ENCODE results near the gene LENEP. TPM values are rescaled to one million over a fixed set of nuclear protein-coding genes. Genes with fewer than 3 reads are reported as not detected.

Gene LENEP
- total and polyA plus RNA-seq, 2 of the 8 experiments (the other 6 are each of a cell fraction or from before 2014, with no cell fraction given) = 1.3 TPM; not detected in 1

DNA sequence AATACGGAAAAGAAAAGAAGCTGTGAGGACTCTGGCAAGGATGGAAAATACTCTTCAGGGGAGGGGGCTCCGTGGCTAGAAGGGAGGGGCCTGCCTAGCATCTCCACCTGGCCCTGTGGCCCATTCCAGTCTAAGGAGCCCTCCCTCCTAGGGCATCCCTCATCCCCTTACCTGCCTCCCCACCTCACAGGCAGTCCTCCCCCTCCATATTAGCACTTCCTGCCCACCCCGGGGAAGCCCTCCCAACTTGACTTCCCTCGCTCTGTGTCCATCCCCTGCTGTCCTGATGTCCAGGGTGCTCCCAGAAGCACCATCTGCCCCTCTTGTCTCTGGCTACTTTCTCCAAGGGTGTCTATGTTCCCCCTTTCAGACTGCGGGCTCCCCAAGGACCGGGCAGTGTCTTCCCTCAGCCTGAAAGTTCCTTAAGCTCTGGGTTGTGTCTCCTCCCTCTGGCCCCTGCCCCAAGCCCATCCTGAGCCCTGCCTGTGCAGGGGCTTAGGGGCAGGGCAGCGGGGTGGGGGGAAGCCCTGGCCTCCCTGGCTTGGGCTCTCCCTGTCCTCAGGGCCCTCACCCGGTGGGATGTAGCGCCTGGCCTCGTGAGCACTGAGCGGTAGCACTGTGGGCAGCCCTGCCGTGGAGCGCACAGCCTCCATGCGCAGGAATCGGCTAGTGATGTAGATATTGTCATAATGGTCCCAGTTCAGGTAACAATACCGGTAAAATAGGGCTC lies 36.3 kb downstream of the LENEP start:
- no peak overlapping the region for H2BK5ac ChIP-seq (ENCODE audit: low read depth, low read length)
- no peak overlapping the region for H3K4me2 ChIP-seq (ENCODE audit: insufficient read depth in 1 of 2, low read depth in 2 of 2, low read length in 2 of 2)
- H3K9ac ChIP-seq (replicated peaks in 1 of 4; ENCODE audit: extremely low read depth in 1 of 4, low read depth in 3 of 4, low read length in 3 of 4) = no peak overlapping the region
- DNase-seq (ENCODE audit: low read depth in 1 of 2, low spot score in 2 of 2) = no peak
- H3K4me1 ChIP-seq (replicated peaks in 1 of 4; ENCODE audit: control insufficient read depth in 3 of 4, insufficient read depth in 4 of 4, low read length in 3 of 4) = peaks cover 0 to 5% (median 0%) of the 10 kb centered on the region in 4 experiments; a peak in 2 of 7 replicates
- no peak overlapping the region for H3K23ac ChIP-seq (ENCODE audit: insufficient read length)
- H3K23me2 ChIP-seq (ENCODE audit: low read depth, low read length) = no peaks in the 10 kb centered on the region
- H4K5ac ChIP-seq (ENCODE audit: insufficient read length, low read depth, low read length) = no peak overlapping the region
- H3K79me2 ChIP-seq (ENCODE audit: control insufficient read depth in 1 of 2, insufficient read depth in 2 of 2, low read length in 2 of 2) = no peaks in the 10 kb centered on the region
- TF ChIP-seq SIX5 (IDR thresholded peaks at IDR 0.05; ENCODE audit: low read depth, low read length) = no peak
- no peak for TF ChIP-seq CHD1 (IDR thresholded peaks at IDR 0.05; ENCODE audit: low read depth, low read length)
- no peak for TF ChIP-seq NANOG (IDR thresholded peaks at IDR 0.05; ENCODE audit: insufficient read depth, low read depth, low read length, poor library complexity, severe bottlenecking)
- no peak for TF ChIP-seq TEAD4 (IDR thresholded peaks at IDR 0.05; ENCODE audit: low read depth, low read length)
- no peak for TF ChIP-seq RAD21 (IDR thresholded peaks at IDR 0.05 in 1 of 2, conservative IDR thresholded peaks at IDR 0.05 in 1 of 2; ENCODE audit: low read depth in 2 of 2, low read length in 2 of 2)
- H2BK12ac ChIP-seq (ENCODE audit: low read depth, low read length) = no peak overlapping the region
- no peak overlapping the region for H2BK120ac ChIP-seq (replicated peaks; ENCODE audit: low read depth, low read length)
- H2BK15ac ChIP-seq (ENCODE audit: low read length) = no peak overlapping the region
- ChIA-PET CTCF (ENCODE audit: partially characterized antibody) (interaction anchor here (0.6 to 9.5 kb wide), 8 partner anchors 10 to 1672 kb away, joined by 3 to 76 read pairs (median 10); no protein-coding TSS in a partner anchor), POLR2A (ENCODE audit: partially characterized antibody) (interaction anchor here (0.6 to 2.0 kb wide), 6 partner anchors 12 to 693 kb away, joined by 3 to 5 read pairs (median 3); no protein-coding TSS in a partner anchor)
- no peaks in the 10 kb centered on the region for H4K20me1 ChIP-seq (replicated peaks in 1 of 2; ENCODE audit: control insufficient read depth in 1 of 2, insufficient read depth in 2 of 2, low read length in 2 of 2)
- no peak overlapping the region for H4K91ac ChIP-seq (replicated peaks; ENCODE audit: insufficient read length, low read length)
- H3K9me3 ChIP-seq (ENCODE audit: insufficient read depth in 2 of 2, low read depth in 1 of 2, low read length in 1 of 2) = no peaks in the 10 kb centered on the region
- no peak overlapping the region for H3K14ac ChIP-seq (ENCODE audit: insufficient read length)
- H2AFZ ChIP-seq (ENCODE audit: low read length) = no peak overlapping the region
- H3K36me3 ChIP-seq (ENCODE audit: control insufficient read depth in 2 of 4, insufficient read depth in 4 of 4, low read length in 3 of 4) = no peaks in the 10 kb centered on the region
- H3K4me3 ChIP-seq (ENCODE audit: extremely low read depth in 1 of 4, insufficient read depth in 2 of 4, low read depth in 3 of 4, low read length in 4 of 4) = no peak overlapping the region
- FAIRE-seq = no peak
- H3K79me1 ChIP-seq (ENCODE audit: low read depth, low read length) = no peaks in the 10 kb centered on the region
- no peak overlapping the region for H2BK20ac ChIP-seq (ENCODE audit: low read length)
- no peak overlapping the region for H3K4ac ChIP-seq (replicated peaks; ENCODE audit: insufficient read length, low read depth, low read length)
- H2AK5ac ChIP-seq (ENCODE audit: low read depth, low read length) = no peak overlapping the region
- no peak overlapping the region for H3K56ac ChIP-seq (replicated peaks; ENCODE audit: insufficient read length, low read depth, low read length)
- H3K27ac ChIP-seq (ENCODE audit: low read depth, low read length) = no peak overlapping the region
- no peak overlapping the region for H3K18ac ChIP-seq (ENCODE audit: extremely low read depth, low read length)
- H4K8ac ChIP-seq (ENCODE audit: extremely low read depth, insufficient read depth, low read length) = no peak overlapping the region
- 91% methylated on average over 16 of the region's 16 CpGs; no CpG with 5 or more reads in 1 of the 2 experiments for WGBS, 2 experiments (ENCODE audit: extremely low coverage in 1 of 2, insufficient coverage in 1 of 2, insufficient read length in 1 of 2, insufficient replicate concordance in 2 of 2, low coverage in 1 of 2, low lambda C conversion rate in 2 of 2, missing lambda C conversion rate in 1 of 2)
- H3K27me3 ChIP-seq (replicated peaks in 1 of 4; ENCODE audit: control insufficient read depth in 3 of 4, extremely low read depth in 1 of 4, insufficient read depth in 3 of 4, low read length in 3 of 4) = peaks cover 0 to 3% (median 1%) of the 10 kb centered on the region in 4 experiments; a peak in 1 of 7 replicates
